Hematopoietic multipotent progenitor cell treated with erythropoietin and hydrocortisone succinate and interleukin-3 and kit ligand, for 15 days (in vitro differentiated cells): ENCODE measurements around the gene FTCD.

Experiments used
- DNase-seq: peaks from one replicate; pipeline ENCODE4 v3.0.0-alpha.2; 2015; ENCODE audit warnings: low spot score

The FTCD gene

DNA sequence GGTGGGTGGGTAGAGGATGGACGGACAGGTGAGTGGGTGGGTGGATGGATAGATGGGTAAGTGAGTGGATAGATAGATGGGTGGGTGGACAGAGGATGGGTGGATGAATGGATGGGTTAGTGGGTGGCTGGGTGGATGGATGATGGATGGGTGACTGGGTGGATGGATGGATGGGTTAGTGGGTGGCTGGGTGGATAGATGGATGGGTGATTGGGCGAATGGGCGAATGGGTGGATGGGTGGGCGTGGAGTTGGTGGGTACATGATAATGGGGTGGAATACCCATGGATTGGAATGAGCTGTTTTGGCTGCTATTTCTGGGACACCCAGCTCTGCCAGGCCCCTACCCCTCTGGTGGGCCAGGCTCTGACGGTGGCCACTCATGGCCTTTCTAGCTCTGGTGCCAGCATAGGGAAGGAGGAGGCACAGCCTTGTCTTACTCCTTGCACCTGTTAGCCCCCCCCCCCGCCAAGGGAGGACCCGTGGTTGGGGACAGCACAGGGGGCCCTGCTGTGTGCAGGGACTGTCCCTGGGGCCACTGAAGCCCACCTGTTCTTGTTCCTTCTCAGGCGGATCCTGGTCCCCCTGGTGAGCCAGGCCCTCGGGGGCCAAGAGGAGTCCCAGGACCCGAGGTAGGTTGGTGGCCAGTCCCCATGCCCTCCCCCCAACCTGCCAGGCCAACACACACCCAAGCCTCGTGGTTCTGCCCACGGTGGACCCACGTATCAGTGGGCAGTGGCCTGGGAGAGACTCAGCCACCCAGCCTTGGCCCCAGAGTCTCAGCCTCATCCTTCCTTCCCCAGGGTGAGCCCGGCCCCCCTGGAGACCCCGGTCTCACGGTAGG lies 31.1 kb downstream of the FTCD start:
- no peak for DNase-seq

- DNase-seq = no peak
Measured at GRCh38 chr21:46122758-46123683, 32.4 kb downstream of the FTCD start.

- no peak for DNase-seq
Measured at GRCh38 chr21:46122237-46122671, 33.1 kb downstream of the FTCD start.

DNA sequence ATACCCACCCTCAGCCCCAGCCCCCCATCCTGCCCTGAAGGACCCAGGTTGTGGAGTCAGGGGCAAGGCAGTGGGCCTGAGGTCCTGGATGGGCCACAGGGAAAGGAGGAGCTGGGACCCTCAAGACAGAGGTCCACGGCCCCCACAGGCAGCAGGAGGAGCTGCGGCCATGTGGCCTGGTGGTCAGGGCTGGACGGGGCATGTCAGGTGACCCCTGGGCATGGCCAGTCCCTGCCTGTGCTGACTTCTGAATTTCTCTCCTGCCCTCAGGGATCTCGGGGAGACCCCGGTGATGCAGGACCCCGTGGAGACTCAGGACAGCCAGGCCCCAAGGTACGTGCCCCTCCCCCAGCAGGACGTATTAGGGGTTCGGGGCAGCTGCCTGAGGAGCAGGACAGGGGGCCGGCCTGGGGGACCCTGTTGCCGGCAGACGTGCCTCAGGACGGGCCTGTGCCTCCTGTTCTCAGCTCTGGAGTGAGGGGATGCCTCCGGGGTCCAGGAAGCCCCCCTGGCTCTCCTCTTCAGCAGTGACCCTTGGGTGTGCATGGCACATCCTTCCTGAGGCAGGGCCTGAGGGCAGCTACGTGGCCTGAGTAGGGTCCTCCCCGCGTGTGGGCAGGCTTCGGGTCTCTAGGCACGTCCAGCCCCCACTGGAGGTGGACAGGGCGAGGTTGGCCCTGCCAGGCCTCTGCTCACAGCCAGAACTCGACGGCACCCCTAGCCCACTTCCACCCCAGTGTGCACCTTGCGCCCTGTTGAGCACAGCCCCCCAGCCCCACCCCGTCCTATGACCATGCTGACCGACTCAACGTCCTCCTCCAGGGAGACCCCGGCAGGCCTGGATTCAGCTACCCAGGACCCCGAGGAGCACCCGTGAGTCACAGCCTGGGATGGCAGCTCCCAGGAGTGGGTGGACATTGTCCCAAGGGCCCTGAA lies 33.8 kb downstream of the FTCD start:
- DNase-seq = no peak

GRCh38 chr21:46120301-46121285 lies 34.8 kb downstream of the FTCD start:
- no peak for DNase-seq

DNA sequence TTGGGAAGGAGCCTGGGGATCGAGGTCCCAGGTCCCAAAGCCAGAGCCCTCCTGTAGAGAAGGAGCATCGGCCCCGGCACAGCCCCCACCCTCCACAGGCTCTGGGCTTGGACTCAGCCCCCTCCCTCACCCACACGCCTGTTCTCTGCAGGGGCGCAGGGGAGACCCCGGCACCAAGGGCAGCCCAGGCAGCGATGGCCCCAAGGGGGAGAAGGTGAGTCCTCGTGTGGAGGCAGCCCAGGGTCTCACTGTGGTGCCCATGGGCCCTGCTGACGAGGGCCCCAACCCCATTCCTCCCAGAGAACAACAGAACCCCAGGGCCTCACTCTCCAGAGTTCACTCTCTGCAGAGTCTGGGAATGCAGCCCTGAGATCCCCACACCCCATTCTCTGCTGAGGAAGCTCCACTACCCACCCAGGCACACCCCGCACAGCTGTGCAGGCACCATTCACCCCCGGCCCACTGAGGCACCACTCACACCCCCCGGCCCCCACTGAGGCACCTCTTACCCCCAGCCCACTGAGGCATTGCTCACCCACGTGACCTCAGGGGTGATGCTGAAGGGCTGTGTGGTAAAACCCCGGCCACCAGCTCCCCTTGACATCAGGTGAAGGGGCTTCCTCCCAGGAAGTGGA lies 35.6 kb downstream of the FTCD start:
- DNase-seq = no peak

GRCh38 chr21:46119144-46119636 lies 36.2 kb downstream of the FTCD start:
- no peak for DNase-seq

GRCh38 chr21:46118316-46119143 lies 36.8 kb downstream of the FTCD start:
- DNase-seq = no peak

GRCh38 chr21:46117586-46118315 lies 37.6 kb downstream of the FTCD start:
- DNase-seq = no peak

DNA sequence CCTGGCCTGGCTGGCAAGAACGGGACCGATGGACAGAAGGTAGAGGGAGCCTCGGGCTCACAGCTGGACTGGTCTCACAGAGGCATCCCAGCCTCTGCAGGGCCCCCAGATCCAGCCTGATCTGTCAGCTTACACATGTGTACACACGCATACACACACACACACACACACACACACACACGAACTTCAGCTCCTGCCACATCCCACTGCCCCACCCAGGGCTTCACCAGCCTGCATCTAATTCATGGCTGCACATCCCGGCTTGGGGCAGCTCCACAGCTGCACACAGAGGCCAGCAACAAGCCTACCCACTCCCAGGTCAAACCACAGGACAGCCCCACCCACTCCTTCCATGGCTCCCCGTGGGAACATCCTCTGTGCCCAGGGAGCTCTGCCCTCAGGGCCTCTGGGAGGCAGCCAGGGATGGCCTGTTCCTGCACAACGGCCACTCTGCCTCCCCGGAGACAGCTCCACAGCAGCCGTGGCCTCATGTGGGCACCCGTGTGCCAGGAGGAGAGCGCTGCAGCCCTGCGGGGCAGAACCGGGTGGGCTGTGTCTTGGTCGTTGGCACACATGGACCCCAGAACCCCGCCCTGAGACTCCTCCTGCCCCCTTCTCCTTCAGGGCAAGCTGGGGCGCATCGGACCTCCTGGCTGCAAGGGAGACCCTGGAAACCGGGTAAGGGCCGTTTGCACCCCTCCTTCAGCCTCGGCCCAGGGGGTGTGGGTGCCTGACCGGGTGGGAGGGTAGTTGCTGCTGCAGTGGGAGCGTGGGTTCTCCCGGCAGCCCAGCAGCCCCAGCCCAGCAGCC lies 38.4 kb downstream of the FTCD start:
- DNase-seq = no peak

- no peak for DNase-seq
Measured at GRCh38 chr21:46116189-46116775, 39.1 kb downstream of the FTCD start.

DNA sequence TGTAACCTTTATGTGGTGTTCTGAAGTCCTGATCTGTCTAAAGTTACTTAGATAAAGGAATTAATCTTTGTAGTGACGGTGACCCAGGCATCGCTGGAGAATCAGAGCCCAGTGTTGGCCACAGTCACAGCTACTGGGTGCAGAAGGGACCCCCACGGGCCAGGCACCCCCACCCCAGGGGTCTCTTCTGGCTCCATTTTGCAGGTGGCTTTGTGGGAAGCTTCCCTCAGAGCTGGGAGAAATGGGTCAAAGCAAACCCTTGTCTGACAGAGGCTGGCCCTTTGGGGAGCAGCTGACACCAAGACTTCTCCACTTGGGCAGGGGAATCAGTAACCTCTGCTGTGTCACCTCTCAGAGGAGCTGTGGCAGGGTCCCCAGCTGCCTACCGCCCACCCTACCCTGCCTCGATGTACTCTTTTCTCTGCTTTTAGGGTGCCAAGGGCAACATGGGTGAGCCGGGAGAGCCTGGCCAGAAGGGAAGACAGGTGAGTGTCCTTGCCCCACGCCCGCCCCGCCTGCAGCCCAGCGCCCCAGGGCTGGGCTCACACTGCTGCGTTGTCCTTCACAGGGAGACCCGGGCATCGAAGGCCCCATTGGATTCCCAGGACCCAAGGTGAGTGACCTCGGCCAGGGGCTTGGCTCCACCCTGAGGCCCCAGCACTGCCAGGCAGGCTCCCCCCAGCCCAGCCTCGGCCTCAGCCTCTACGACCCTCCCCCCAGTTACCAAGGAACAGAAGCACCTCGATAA lies 39.8 kb downstream of the FTCD start:
- DNase-seq = no peak

- no peak for DNase-seq
Measured at GRCh38 chr21:46114963-46115362, 40.4 kb downstream of the FTCD start.

DNA sequence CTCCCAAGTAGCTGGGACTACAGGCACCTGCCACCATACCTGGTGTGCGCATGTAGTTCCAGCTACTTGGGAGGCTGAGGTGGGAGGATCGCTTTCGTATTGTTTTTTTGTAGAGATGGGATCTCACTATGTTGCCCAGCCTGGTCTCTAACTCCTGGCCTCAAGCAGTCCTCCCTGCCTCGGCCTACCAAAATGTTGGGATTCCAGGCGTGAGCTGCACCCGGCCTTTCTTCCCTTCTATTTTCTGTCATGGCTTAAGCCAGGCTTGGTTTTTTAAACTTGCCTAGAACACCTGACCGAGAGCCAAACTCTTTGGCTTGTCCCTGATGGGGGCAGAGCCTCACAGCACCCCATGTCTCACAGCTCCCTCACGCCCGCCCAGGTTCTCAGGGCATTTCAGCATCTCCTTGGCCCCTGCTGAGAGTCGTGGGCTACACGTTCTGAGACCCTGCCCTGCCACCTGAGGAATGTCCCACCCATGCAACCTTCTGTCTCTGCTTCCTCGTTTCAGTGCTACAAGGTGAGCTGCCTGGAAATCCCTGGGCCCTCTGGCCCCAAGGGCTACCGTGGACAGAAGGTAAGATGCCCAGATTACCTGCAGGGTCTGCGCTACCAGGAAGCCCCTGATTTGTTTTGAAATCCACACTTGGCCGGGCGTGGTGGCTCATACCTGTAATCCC lies 41.7 kb downstream of the FTCD start:
- DNase-seq = no peak

- no peak for DNase-seq
Measured at GRCh38 chr21:46112725-46113215, 42.6 kb downstream of the FTCD start.
